AG10803 (cell line): ENCODE data around the gene ANKFY1.

Source experiments
- DNase-seq: peaks from one replicate; pipeline ENCODE4 v3.0.0; 2010; ENCODE audit warnings: low read depth
- H3K4me3 ChIP-seq: 2 replicates; pipeline ENCODE4 v1.5.1; 2011; ENCODE audit warnings: mild to moderate bottlenecking, low read length, control low read depth
- TF ChIP-seq, protein P1 (sequence below): conservative IDR thresholded peaks from 2 replicates; pipeline ENCODE4 v1.5.1; 2011; ENCODE audit warnings: mild to moderate bottlenecking, low read length, control low read depth, inconsistent platforms

ANKFY1 gene

DNA sequence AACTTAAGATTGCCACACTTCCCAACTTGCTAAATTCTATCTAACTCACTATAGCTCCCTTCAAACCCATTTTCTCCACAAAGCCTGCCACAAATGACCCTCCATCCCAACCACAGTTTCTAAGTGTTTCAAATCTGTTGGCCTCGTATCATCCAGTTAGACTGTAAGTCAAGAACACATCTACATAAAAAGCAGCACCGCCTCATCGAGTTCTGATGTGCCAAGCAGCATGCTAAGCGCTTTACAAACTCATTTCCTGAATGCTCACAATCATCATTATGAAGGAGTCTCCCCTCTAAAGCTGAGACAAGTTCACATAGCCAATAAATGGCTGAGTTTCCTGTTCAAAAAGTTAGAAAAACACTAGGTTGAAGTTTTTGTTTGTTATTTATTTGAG is 9.2 kb upstream of the ANKFY1 start:
- H3K4me3 ChIP-seq, result no peak overlapping the region
- TF ChIP-seq, protein P1, sequence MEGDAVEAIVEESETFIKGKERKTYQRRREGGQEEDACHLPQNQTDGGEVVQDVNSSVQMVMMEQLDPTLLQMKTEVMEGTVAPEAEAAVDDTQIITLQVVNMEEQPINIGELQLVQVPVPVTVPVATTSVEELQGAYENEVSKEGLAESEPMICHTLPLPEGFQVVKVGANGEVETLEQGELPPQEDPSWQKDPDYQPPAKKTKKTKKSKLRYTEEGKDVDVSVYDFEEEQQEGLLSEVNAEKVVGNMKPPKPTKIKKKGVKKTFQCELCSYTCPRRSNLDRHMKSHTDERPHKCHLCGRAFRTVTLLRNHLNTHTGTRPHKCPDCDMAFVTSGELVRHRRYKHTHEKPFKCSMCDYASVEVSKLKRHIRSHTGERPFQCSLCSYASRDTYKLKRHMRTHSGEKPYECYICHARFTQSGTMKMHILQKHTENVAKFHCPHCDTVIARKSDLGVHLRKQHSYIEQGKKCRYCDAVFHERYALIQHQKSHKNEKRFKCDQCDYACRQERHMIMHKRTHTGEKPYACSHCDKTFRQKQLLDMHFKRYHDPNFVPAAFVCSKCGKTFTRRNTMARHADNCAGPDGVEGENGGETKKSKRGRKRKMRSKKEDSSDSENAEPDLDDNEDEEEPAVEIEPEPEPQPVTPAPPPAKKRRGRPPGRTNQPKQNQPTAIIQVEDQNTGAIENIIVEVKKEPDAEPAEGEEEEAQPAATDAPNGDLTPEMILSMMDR, result no peak
- DNase-seq, result no peak

DNA sequence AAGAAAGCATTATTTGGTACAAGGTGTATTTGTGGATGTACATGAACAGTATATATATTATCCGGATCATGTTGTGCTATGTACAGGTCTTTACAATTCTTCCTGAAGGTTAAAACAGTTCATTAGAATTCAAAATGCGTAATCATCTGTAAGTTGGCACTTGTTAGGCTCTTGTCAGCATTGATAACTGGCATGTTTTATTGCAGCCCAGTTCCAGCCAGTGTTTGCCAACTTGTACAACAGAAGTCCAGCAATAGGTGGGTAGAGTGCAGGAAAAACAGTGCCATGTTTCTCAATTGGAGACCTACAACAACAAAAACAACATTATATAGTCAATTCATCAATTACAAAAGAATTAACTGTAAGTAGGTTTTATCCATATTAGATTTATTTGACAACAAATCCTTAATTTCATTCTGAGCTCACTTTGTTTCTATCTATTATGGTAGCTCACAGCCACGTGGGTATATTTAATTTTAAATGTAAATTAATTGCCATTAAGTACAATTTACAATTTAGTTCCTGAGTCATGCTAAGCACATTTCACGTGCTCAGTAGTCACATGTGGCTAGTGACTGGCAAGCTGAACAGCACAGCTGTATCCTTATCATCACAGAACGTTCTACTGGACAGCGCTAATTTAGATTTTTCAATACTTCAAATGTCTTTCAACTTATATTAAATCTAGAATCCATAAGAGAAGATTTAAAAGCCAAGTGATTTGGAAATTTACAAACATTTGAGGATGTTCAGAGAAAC is 8.6 kb upstream of the ANKFY1 start:
- TF ChIP-seq, protein P1, result no peak

DNA sequence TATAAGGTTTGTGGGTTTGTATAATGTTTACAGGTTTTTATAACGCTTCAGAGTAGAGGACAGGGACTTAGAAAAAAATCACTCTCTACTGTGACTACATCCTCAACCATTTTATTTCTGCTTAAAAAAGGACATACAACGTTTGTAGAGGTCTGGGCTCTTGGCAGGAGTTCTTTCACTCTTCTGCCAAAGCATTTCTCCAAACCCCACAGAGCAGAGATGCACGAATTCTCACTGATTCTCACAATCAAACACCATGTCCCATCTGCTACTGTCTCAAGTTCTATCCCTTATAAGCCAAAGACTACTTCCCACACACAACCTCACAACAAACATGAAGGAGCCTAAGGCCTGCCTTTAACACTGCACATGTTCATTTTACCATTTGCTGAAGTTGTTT is 7.0 kb upstream of the ANKFY1 start:
- TF ChIP-seq, protein P1, result no peak

More for the DNA sequence above, 8.6 kb upstream of the ANKFY1 start:
- no peak overlapping the region for H3K4me3 ChIP-seq
- no peak for DNase-seq

DNA sequence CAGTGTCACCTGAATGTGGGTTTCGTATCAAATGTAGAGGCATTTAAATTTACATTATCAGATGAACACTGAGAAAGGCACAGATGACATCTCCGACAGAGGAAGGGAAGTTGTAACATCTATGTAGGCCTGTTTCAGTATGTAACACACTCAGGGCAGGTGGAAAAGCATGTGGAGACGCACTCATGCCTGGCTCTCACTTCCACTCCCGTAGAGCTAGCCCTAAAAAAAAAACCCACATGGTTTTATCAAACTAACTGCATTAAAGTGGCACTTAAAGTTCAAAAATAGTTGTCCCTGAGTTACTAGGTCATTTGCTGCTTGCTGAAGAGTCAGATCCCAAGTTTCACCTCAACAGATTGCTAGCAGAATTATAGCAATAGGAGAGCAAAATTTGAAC is 6.1 kb upstream of the ANKFY1 start:
- DNase-seq, result no peak

More for the DNA sequence above, 7.0 kb upstream of the ANKFY1 start:
- DNase-seq, result no peak
- no peak overlapping the region for H3K4me3 ChIP-seq

DNA sequence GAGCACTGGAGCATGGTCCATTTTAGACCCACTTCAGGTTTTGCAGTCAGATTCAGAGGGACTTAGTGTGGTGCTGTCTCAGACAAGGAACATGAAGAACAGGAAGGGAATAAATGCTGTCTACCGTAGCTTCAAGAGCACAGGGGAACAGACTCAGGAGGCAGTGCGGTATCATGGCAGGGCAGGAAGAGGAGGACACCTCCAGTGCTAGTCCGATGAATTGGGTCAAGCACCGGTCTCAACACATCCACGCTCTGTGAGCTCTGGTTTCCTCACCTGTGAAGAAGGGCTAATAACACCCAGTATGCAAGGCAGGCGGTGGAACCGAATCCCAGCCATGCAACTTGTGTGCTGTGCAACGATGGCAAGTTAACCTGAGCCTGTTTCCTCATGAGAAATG is 3.6 kb upstream of the ANKFY1 start:
- TF ChIP-seq, protein P1, result no peak
- DNase-seq, result no peak
- H3K4me3 ChIP-seq, result no peak overlapping the region

More for the DNA sequence above, 6.1 kb upstream of the ANKFY1 start:
- TF ChIP-seq, protein P1, result no peak
- H3K4me3 ChIP-seq, result no peak overlapping the region

DNA sequence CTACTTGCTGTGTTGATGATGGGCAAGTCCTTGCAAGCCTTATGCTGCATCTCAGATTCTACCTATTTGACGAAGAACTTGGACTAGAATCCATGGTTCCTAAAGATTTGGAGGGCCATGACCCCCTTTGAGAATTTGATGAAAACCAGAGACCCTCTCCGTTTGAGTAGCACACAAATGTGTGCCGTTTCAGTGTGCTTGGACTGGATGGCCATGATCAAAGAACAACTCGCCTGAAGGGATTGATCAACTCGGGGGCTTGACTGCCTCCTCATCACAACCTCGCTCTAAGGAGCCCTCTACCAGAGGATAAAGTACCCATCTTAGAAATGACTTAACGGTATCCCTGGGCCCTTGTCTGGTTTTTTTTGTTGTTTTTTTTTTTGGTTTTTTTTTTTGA is 2.8 kb upstream of the ANKFY1 start:
- no peak overlapping the region for H3K4me3 ChIP-seq
- no peak for DNase-seq
- TF ChIP-seq, protein P1, result no peak

DNA sequence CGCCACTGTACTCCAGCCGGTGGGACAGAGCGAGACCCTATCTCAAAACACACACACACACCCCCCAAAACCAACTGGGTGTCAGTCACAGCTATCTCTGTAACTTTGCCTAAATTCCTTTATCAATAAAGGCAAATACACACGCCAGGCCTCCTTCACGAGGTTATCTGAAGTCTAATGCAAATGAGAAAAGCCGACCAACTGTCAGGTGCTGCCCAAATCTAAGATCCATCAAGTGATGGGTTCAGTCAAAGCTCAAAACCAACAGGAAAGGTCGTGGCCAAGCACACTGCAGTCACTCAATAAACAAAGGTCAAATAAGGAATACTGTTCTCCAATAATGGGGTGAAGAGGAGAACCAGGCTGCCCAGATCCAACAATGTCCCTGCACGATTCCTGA is 1.1 kb downstream of the ANKFY1 start:
- TF ChIP-seq, protein P1, result no peak
- no peak for DNase-seq
- peak overlapping the region; percentile 94 for H3K4me3 ChIP-seq
